ENCODE results near the gene RBM20. TPM values are rescaled to one million over a fixed set of nuclear protein-coding genes. Genes with fewer than 3 reads are reported as not detected.

Gene RBM20
- polyA plus RNA-seq, 3 donors: not detected

GRCh38 chr10:110671788-110672579 lies 27.8 kb downstream of the RBM20 start:
- Histone ChIP-seq H3K9me3 (replicated peaks in 1 of 2; ENCODE audit: control insufficient read depth in 1 of 2, insufficient read depth in 1 of 2, low read length in 2 of 2) (no peaks in the 10 kb centered on the region), H3K27ac (ENCODE audit: low read depth in 1 of 2, low read length in 2 of 2) (peak overlapping the region; percentile 6 to 71), H3K4me1 (ENCODE audit: control insufficient read depth in 1 of 2, insufficient read depth in 2 of 2, low read length in 2 of 2) (peaks cover 8 to 12% of the 10 kb centered on the region in 2 donors), H3K79me2 (ENCODE audit: insufficient read depth, low read length) (no peaks in the 10 kb centered on the region), H3K27me3 (ENCODE audit: control insufficient read depth in 2 of 2, insufficient read depth in 2 of 2, low read length in 2 of 2) (peaks cover 3 to 9% of the 10 kb centered on the region in 2 donors), H4K20me1 (ENCODE audit: insufficient read depth, low read length) (no peaks in the 10 kb centered on the region), H3K4me3 (replicated peaks in 1 of 3; ENCODE audit: low read depth in 2 of 3, low read length in 3 of 3) (peak overlapping the region; percentile 73 to 84 (median 75)), H3K9ac (ENCODE audit: insufficient read depth, low read length, poor library complexity, severe bottlenecking) (peak overlapping the region; percentile 76), H3K4me2 (replicated peaks; ENCODE audit: extremely low read depth, low read length, poor library complexity, severe bottlenecking) (peak overlapping the region; percentile 88), H2AFZ (ENCODE audit: insufficient read depth, low read depth, low read length, poor library complexity, severe bottlenecking) (peak overlapping the region; percentile 89), H3K36me3 (replicated peaks in 1 of 2; ENCODE audit: control insufficient read depth in 1 of 2, insufficient read depth in 2 of 2, low read length in 2 of 2) (no peaks in the 10 kb centered on the region)
- Mint-ChIP-seq H3K9me3 (no peaks in the 10 kb centered on the region), H3K27me3 (ENCODE audit: low read depth in 3 of 3) (peaks cover 2 to 17% (median 14%) of the 10 kb centered on the region in 3 donors), H3K36me3 (no peaks in the 10 kb centered on the region), H3K4me1 (peaks cover 6% of the 10 kb centered on the region), H3K27ac (peak overlapping the region in 6 of 7 donors; percentile 60 to 94 (median 86)), H3K4me3 (peak overlapping the region; percentile 91 to 97)
- peak; percentile 52 to 66 (median 61) for DNase-seq
- under 1% methylated on average over 46 of the region's 47 CpGs for WGBS (ENCODE audit: insufficient coverage)
- TF ChIP-seq CTCF (IDR thresholded peaks at IDR 0.05): peak; percentile 94
- intact Hi-C loops (cut with micrococcal nuclease): no loop called here

GRCh38 chr10:110672580-110672919 lies 28.4 kb downstream of the RBM20 start:
- H3K9ac ChIP-seq (ENCODE audit: insufficient read depth, low read length, poor library complexity, severe bottlenecking): peak overlapping the region; percentile 76
- H3K36me3 Mint-ChIP-seq: no peaks in the 10 kb centered on the region
- H3K4me2 ChIP-seq (replicated peaks; ENCODE audit: extremely low read depth, low read length, poor library complexity, severe bottlenecking): peak overlapping the region; percentile 88
- no peak for TF ChIP-seq CTCF (IDR thresholded peaks at IDR 0.05)
- no peak for DNase-seq
- H4K20me1 ChIP-seq (ENCODE audit: insufficient read depth, low read length): no peaks in the 10 kb centered on the region
- peak overlapping the region in 1 of 2 donors; percentile 71 for H3K27ac ChIP-seq (ENCODE audit: low read depth in 1 of 2, low read length in 2 of 2)
- no peaks in the 10 kb centered on the region for H3K36me3 ChIP-seq (replicated peaks in 1 of 2; ENCODE audit: control insufficient read depth in 1 of 2, insufficient read depth in 2 of 2, low read length in 2 of 2)
- peak overlapping the region; percentile 73 to 84 (median 75) for H3K4me3 ChIP-seq (replicated peaks in 1 of 3; ENCODE audit: low read depth in 2 of 3, low read length in 3 of 3)
- WGBS (ENCODE audit: insufficient coverage): 0% methylated on average over 7 of the region's 12 CpGs
- H3K9me3 Mint-ChIP-seq: no peaks in the 10 kb centered on the region
- H3K4me3 Mint-ChIP-seq: peak overlapping the region; percentile 91 to 97
- intact Hi-C loops (cut with micrococcal nuclease): no loop called here
- H3K4me1 Mint-ChIP-seq: peaks cover 6% of the 10 kb centered on the region
- H3K79me2 ChIP-seq (ENCODE audit: insufficient read depth, low read length): no peaks in the 10 kb centered on the region
- H3K27ac Mint-ChIP-seq: peak overlapping the region in 6 of 7 donors; percentile 60 to 94 (median 86)
- H2AFZ ChIP-seq (ENCODE audit: insufficient read depth, low read depth, low read length, poor library complexity, severe bottlenecking): peak overlapping the region; percentile 89
- H3K27me3 Mint-ChIP-seq (ENCODE audit: low read depth in 3 of 3): peaks cover 2 to 13% (median 11%) of the 10 kb centered on the region in 3 donors
- peaks cover 8 to 12% of the 10 kb centered on the region in 2 donors for H3K4me1 ChIP-seq (ENCODE audit: control insufficient read depth in 1 of 2, insufficient read depth in 2 of 2, low read length in 2 of 2)
- peaks cover 3 to 9% of the 10 kb centered on the region in 2 donors for H3K27me3 ChIP-seq (ENCODE audit: control insufficient read depth in 2 of 2, insufficient read depth in 2 of 2, low read length in 2 of 2)
- H3K9me3 ChIP-seq (replicated peaks in 1 of 2; ENCODE audit: control insufficient read depth in 1 of 2, insufficient read depth in 1 of 2, low read length in 2 of 2): no peaks in the 10 kb centered on the region

All from CD14-positive monocyte (primary cell).